ENCODE results near the gene MALT1. TPM values are rescaled to one million over a fixed set of nuclear protein-coding genes. Genes with fewer than 3 reads are reported as not detected.

Gene MALT1
- total and polyA plus RNA-seq, 9 of the 15 experiments (the other 6 are each of a cell fraction or from before 2014, with no cell fraction given): 0.14 to 1.6 (median 0.32) TPM

- Histone ChIP-seq H3K4me2 (ENCODE audit: insufficient read depth, low read length) (no peak overlapping the region), H3K27ac (ENCODE audit: extremely low read depth, low read depth, low read length) (no peak overlapping the region), H3K9me3 (replicated peaks; ENCODE audit: control insufficient read depth, insufficient read depth, low read depth, low read length) (no peaks in the 10 kb centered on the region), H3K9me1 (ENCODE audit: control insufficient read depth, insufficient read depth, low read length) (no peaks in the 10 kb centered on the region), H3K9ac (ENCODE audit: insufficient read depth in 1 of 2, low read depth in 2 of 2, low read length in 2 of 2) (no peak overlapping the region), H3K27me3 (ENCODE audit: control insufficient read depth in 2 of 2, insufficient read depth in 2 of 2, low read length in 2 of 2) (no peaks in the 10 kb centered on the region), H3K36me3 (ENCODE audit: control insufficient read depth, insufficient read depth, low read length) (no peaks in the 10 kb centered on the region), H3K4me1 (replicated peaks in 1 of 2; ENCODE audit: control insufficient read depth in 2 of 2, insufficient read depth in 2 of 2, low read length in 2 of 2) (no peaks in the 10 kb centered on the region), H2AFZ (ENCODE audit: low read depth, low read length) (no peak overlapping the region), H4K20me1 (replicated peaks; ENCODE audit: control insufficient read depth, insufficient read depth, low read length) (no peaks in the 10 kb centered on the region), H3K79me2 (ENCODE audit: control insufficient read depth, insufficient read depth, low read length) (no peaks in the 10 kb centered on the region), H3K4me3 (no peak overlapping the region)
- DNase-seq (ENCODE audit: extremely low read depth in 1 of 4, low spot score in 3 of 4) (no peak), ATAC-seq (no peak), FAIRE-seq (no peak)
- intact Hi-C loops (cut with micrococcal nuclease) (no loop called here), in situ Hi-C loops (cut with MboI) (no loop called here)
- CTCF ChIA-PET (ENCODE audit: low intra/inter-chr PET ratio): no interaction called here
- BruUV-seq (replicated peaks): no TSS peak
- WGBS (ENCODE audit: insufficient coverage, low coverage, missing lambda C conversion rate): 0% methylated on average over 5 of the region's 5 CpGs
- POLR2A ChIA-PET: no interaction called here
- TF ChIP-seq MAFG (tag; conservative IDR thresholded peaks at IDR 0.05) (0 out of 2 replicates have a peak, but pooled peaks have one; percentile 12), NFIC (IDR thresholded peaks at IDR 0.05) (peak; percentile 51), HEY1 (CRISPR knock-in tag; IDR thresholded peaks at IDR 0.05; ENCODE audit: borderline replicate concordance) (no peak)
Observed at GRCh38 chr18:58682429-58683069, 11.3 kb downstream of the MALT1 start.

- Histone ChIP-seq H4K20me1 (replicated peaks; ENCODE audit: control insufficient read depth, insufficient read depth, low read length) (no peaks in the 10 kb centered on the region), H3K27ac (ENCODE audit: extremely low read depth, low read depth, low read length) (no peak overlapping the region), H3K27me3 (ENCODE audit: control insufficient read depth in 2 of 2, insufficient read depth in 2 of 2, low read length in 2 of 2) (no peaks in the 10 kb centered on the region), H3K36me3 (ENCODE audit: control insufficient read depth, insufficient read depth, low read length) (no peaks in the 10 kb centered on the region), H3K4me1 (replicated peaks in 1 of 2; ENCODE audit: control insufficient read depth in 2 of 2, insufficient read depth in 2 of 2, low read length in 2 of 2) (no peaks in the 10 kb centered on the region; a peak in 1 of 5 replicates), H3K4me3 (no peak overlapping the region), H2AFZ (ENCODE audit: low read depth, low read length) (no peak overlapping the region), H3K4me2 (ENCODE audit: insufficient read depth, low read length) (no peak overlapping the region), H3K9me1 (ENCODE audit: control insufficient read depth, insufficient read depth, low read length) (no peaks in the 10 kb centered on the region), H3K9me3 (replicated peaks; ENCODE audit: control insufficient read depth, insufficient read depth, low read depth, low read length) (no peaks in the 10 kb centered on the region), H3K9ac (ENCODE audit: insufficient read depth in 1 of 2, low read depth in 2 of 2, low read length in 2 of 2) (no peak overlapping the region), H3K79me2 (ENCODE audit: control insufficient read depth, insufficient read depth, low read length) (no peaks in the 10 kb centered on the region)
- TF ChIP-seq SAFB2 (IDR thresholded peaks at IDR 0.05; ENCODE audit: borderline replicate concordance, low read depth, low read length, severe bottlenecking): no peak
- no peak for TF ChIP-seq TCFL5 (CRISPR knock-in tag; conservative IDR thresholded peaks at IDR 0.05)
- TF ChIP-seq PATZ1 (CRISPR knock-in tag; IDR thresholded peaks at IDR 0.05; ENCODE audit: borderline replicate concordance): no peak
- TF ChIP-seq ETV1 (tag; conservative IDR thresholded peaks at IDR 0.05; ENCODE audit: low read depth): 0 out of 2 replicates have a peak, but pooled peaks have one; percentile 34
- no peak for TF ChIP-seq PTBP1 (IDR thresholded peaks at IDR 0.05; ENCODE audit: low read depth, low read length)
- no peak for FAIRE-seq
- WGBS (ENCODE audit: insufficient coverage, low coverage, missing lambda C conversion rate): 8% methylated on average over 6 of the region's 6 CpGs
- in situ Hi-C loops (cut with MboI): no loop called here
- no TSS peak for BruUV-seq (replicated peaks)
- no peak for ATAC-seq
- CTCF ChIA-PET (ENCODE audit: low intra/inter-chr PET ratio): no interaction called here
- intact Hi-C loops (cut with micrococcal nuclease): no loop called here
- DNase-seq (ENCODE audit: extremely low read depth in 1 of 4, low spot score in 3 of 4): no peak
- POLR2A ChIA-PET: no interaction called here
Observed at GRCh38 chr18:58687871-58688308, 16.6 kb downstream of the MALT1 start.

All from K562 (cell line).